Neural cell (in vitro differentiated cells): ENCODE measurements around the gene C17orf50. TPM values are rescaled to one million over a fixed set of nuclear protein-coding genes. Genes with fewer than 3 reads are reported as not detected.

Experiments
- H2AFZ ChIP-seq: fragments of 200-600, 300-800 bp; sonication (generic), shearing (Covaris generic); 2 replicates; pipeline ENCODE4 v1.6.0; 2014; ENCODE audit warnings: low read depth, mild to moderate bottlenecking, antibody characterized with exemption, low read length, moderate library complexity
- H3F3A ChIP-seq: fragments of 200-600 bp; shearing (Covaris generic); 2 replicates; pipeline ENCODE4 v1.6.1; 2016; ENCODE audit warnings: mild to moderate bottlenecking, moderate library complexity, mixed read lengths, antibody characterized with exemption, low read length; ENCODE audit not compliant: insufficient read depth, poor library complexity, severe bottlenecking
- H3K27ac ChIP-seq: fragments of 200-600, 300-800 bp; sonication (generic), shearing (Covaris generic); 2 replicates; pipeline ENCODE4 v1.5.1; 2014; ENCODE audit warnings: mild to moderate bottlenecking, low read length, moderate library complexity
- H3K27me3 ChIP-seq: fragments of 300-800, 200-600 bp; sonication (generic), shearing (Covaris generic); 2 replicates; pipeline ENCODE4 v1.6.0; 2014; ENCODE audit warnings: mild to moderate bottlenecking, low read depth, low read length, moderate library complexity; ENCODE audit not compliant: insufficient read depth
- H3K36me3 ChIP-seq: fragments of 300-800, 200-600 bp; sonication (generic), shearing (Covaris generic); 2 replicates; pipeline ENCODE4 v1.5.1; 2014; ENCODE audit warnings: mild to moderate bottlenecking, antibody characterized with exemption, low read length, moderate library complexity; ENCODE audit not compliant: insufficient read depth
- H3K4me2 ChIP-seq: fragments of 300-800, 200-600 bp; sonication (generic), shearing (Covaris generic); 2 replicates; pipeline ENCODE4 v1.6.0; 2014; ENCODE audit warnings: mild to moderate bottlenecking, low read length
- H3K4me3 ChIP-seq: fragments of 300-800, 200-600 bp; sonication (generic), shearing (Covaris generic); 2 replicates; pipeline ENCODE4 v1.5.1; 2014; ENCODE audit warnings: mild to moderate bottlenecking, low read length, moderate library complexity
- H3K79me2 ChIP-seq: fragments of 200-600 bp; shearing (Covaris generic); replicated peaks from 2 replicates; pipeline ENCODE4 v1.6.0; 2014; ENCODE audit warnings: mild to moderate bottlenecking, low read length, moderate library complexity; ENCODE audit not compliant: insufficient read depth
- H3K9ac ChIP-seq: fragments of 300-800, 200-600 bp; sonication (generic), shearing (Covaris generic); 2 replicates; pipeline ENCODE4 v1.6.1; 2016; ENCODE audit warnings: mild to moderate bottlenecking, low read length, mixed read lengths
- H3K9me2 ChIP-seq: fragments of 200-600 bp; shearing (Covaris generic); 2 replicates; pipeline ENCODE4 v1.6.1; 2016; ENCODE audit warnings: mild to moderate bottlenecking, low read length, mixed read lengths; ENCODE audit not compliant: insufficient read depth
- H3K9me3 ChIP-seq: fragments of 200-600, 300-800 bp; sonication (generic), shearing (Covaris generic); 2 replicates; pipeline ENCODE4 v1.6.1; 2016; ENCODE audit warnings: mild to moderate bottlenecking, mixed run types, low read length, moderate library complexity, mixed read lengths
- H4K20me1 ChIP-seq: fragments of 200-600 bp; shearing (Covaris generic); 2 replicates; pipeline ENCODE4 v1.6.1; 2016; ENCODE audit warnings: mild to moderate bottlenecking, mixed run types; ENCODE audit not compliant: insufficient read depth
- CTCF ChIP-seq: fragments of 450-650 bp; IDR thresholded peaks from 2 replicates; pipeline ENCODE4 v1.5.1; 2014; ENCODE audit warnings: antibody characterized with exemption, mild to moderate bottlenecking, moderate library complexity; ENCODE audit not compliant: poor library complexity, severe bottlenecking
- EP300 ChIP-seq: fragments of 450-650 bp; conservative IDR thresholded peaks from 2 replicates; pipeline ENCODE4 v1.6.1; 2014; ENCODE audit warnings: antibody characterized with exemption, mild to moderate bottlenecking, moderate library complexity; ENCODE audit not compliant: poor library complexity, severe bottlenecking
- EZH2 ChIP-seq: fragments of 200-600, 300-800 bp; shearing (Covaris generic), sonication (generic); IDR thresholded peaks from 2 replicates; pipeline ENCODE4 v1.6.1; 2014; ENCODE audit warnings: antibody characterized with exemption, low read length, borderline replicate concordance, mild to moderate bottlenecking; ENCODE audit not compliant: insufficient read depth, poor library complexity, severe bottlenecking
- MXI1 ChIP-seq: fragments of 450-650 bp; conservative IDR thresholded peaks from 2 replicates; pipeline ENCODE4 v1.6.1; 2014; ENCODE audit warnings: antibody characterized with exemption, mild to moderate bottlenecking; ENCODE audit not compliant: poor library complexity, severe bottlenecking
- POLR2AphosphoS5 ChIP-seq: IDR thresholded peaks from 2 replicates; pipeline ENCODE4 v1.6.1; 2012
- RAD21 ChIP-seq: fragments of 450-650 bp; conservative IDR thresholded peaks from 2 replicates; pipeline ENCODE4 v1.6.1; 2014; ENCODE audit warnings: antibody characterized with exemption, mild to moderate bottlenecking, moderate library complexity
- REST ChIP-seq: IDR thresholded peaks from 2 replicates; pipeline ENCODE4 v1.6.1; 2012; ENCODE audit warnings: borderline replicate concordance
- SMC3 ChIP-seq: fragments of 450-650 bp; conservative IDR thresholded peaks from 2 replicates; pipeline ENCODE4 v1.6.1; 2014; ENCODE audit warnings: antibody characterized with exemption, mild to moderate bottlenecking, moderate library complexity; ENCODE audit not compliant: poor library complexity
- TAF1 ChIP-seq: IDR thresholded peaks from 2 replicates; pipeline ENCODE4 v1.6.1; 2012; ENCODE audit warnings: low read depth
- polyA plus RNA-seq: library from polyadenylated mRNA; depleted of rRNA; stranded (reverse); fragments of >200 nt; gene quantifications from 2 replicates; pipeline ENCODE4 v1.2.3, GENCODE V29; 2014

Gene C17orf50
- polyA plus RNA-seq, 1 donor from 2014 or later: not detected

GRCh38 chr17:35745246-35745645 is 15.4 kb upstream of the C17orf50 start:
- no peak overlapping the region for H3K4me3 ChIP-seq
- H4K20me1 ChIP-seq: no peaks in the 10 kb centered on the region
- no peak for TF ChIP-seq TAF1
- no peak for TF ChIP-seq EZH2
- TF ChIP-seq SMC3: no peak
- no peak for TF ChIP-seq REST
- TF ChIP-seq CTCF: no peak
- TF ChIP-seq MXI1: no peak
- peaks cover 21% of the 10 kb centered on the region for H3K27me3 ChIP-seq
- no peak overlapping the region for H3K9ac ChIP-seq
- no peaks in the 10 kb centered on the region for H3K9me2 ChIP-seq
- no peaks in the 10 kb centered on the region for H3K79me2 ChIP-seq
- H3K36me3 ChIP-seq: no peaks in the 10 kb centered on the region
- H2AFZ ChIP-seq: no peak overlapping the region
- H3K27ac ChIP-seq: no peak overlapping the region
- no peak overlapping the region for H3K4me2 ChIP-seq
- no peaks in the 10 kb centered on the region for H3K9me3 ChIP-seq
- H3F3A ChIP-seq: no peaks in the 10 kb centered on the region

DNA sequence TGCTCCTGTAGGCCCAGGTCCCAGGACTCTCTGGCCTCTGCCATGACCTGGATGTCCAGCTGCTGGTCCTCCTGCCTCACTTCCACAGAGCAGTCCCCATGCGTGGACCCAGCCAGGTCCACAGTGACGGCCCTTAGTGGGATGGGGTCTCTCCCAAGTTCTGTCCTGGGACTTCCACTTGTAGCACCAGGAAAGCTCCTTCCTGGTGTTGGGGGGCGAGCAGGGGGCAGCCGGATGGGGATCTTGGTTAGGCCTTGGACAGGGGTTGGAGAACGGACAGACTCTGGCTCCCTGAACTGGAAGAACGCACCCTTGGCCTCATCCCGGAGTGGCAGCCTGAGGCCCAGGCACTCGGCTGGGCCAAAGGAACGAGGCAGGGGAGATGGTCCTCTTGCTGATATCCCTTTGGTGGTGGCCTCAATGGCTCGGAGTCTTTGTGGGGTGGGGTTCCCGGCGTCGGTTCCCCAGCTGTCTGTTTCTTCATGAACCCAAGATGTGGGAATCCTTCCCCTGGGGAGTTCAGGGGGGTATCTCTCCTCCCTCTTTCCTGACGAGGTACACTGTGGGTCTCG is 14.9 kb upstream of the C17orf50 start:
- no peaks in the 10 kb centered on the region for H3F3A ChIP-seq
- no peaks in the 10 kb centered on the region for H3K9me3 ChIP-seq
- no peak for TF ChIP-seq EZH2
- no peak for TF ChIP-seq SMC3
- no peak for TF ChIP-seq CTCF
- TF ChIP-seq MXI1: no peak
- TF ChIP-seq REST: no peak
- no peak for TF ChIP-seq EP300
- no peak for TF ChIP-seq TAF1
- TF ChIP-seq POLR2AphosphoS5: no peak
- no peak for TF ChIP-seq RAD21
- no peak overlapping the region for H3K27ac ChIP-seq
- no peak overlapping the region for H3K4me3 ChIP-seq
- no peaks in the 10 kb centered on the region for H4K20me1 ChIP-seq
- no peaks in the 10 kb centered on the region for H3K79me2 ChIP-seq
- no peaks in the 10 kb centered on the region for H3K36me3 ChIP-seq
- no peak overlapping the region for H3K4me2 ChIP-seq
- no peaks in the 10 kb centered on the region for H3K9me2 ChIP-seq
- H3K9ac ChIP-seq: no peak overlapping the region
- H3K27me3 ChIP-seq: peaks cover 19% of the 10 kb centered on the region
- H2AFZ ChIP-seq: no peak overlapping the region
